ENCODE measurements around the gene NFIL3.

The NFIL3 gene

DNA sequence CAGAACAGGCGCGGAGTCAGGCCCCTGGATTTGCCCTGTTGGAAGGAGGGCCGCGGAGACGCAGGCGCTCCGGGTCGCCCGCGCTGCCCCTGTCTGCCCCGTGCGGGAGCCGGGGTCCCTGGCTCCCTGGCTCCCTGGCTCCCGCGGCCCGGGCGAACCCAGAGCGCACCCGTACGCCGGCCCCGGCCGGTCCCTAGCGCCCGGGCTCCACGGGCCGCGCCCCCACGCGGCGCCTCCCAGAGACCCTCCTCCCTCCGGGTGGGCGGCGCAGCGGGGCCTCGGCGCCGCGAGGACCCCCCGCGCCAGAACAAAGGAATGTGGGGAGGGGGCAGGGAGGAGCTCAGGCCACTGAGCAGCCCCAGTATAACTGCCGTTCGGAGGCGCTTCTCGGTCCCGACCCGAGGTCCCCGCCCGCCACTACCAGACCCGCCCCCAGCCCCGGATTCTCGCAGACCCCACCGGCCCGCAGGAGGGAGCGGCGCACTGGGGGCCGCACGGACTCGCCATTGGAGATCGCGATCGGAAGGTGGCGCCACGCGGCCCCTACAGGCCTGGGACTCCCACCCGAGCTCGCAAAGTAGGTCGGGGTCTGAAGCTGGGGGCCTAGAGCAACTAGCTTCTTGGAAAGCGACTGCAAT lies 2.4 kb downstream of the NFIL3 start:
- DNase-seq, result no peak

GRCh38 chr9:91420501-91421127 lies 3.0 kb downstream of the NFIL3 start:
- no peak for DNase-seq

GRCh38 chr9:91419222-91420191 lies 4.1 kb downstream of the NFIL3 start:
- DNase-seq, result no peak

DNA sequence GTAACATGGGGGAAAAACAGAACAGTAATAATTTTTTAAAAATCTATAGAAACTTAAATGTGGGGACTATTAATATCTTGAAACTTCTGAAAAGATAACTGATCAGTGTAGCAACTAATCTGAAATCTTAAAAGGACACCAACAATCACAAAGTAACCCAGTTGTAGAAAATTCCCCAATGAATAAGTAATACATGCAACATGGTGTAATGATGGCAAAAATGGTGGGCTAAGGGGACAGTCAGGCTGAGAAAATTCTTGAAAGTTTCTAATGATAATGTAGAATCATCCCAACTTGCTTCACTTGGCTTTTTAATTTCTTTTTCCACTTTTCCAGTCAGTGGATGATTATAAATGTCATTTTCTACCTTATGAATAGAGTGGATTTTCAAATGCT lies 5.4 kb downstream of the NFIL3 start:
- no peak for DNase-seq

DNA sequence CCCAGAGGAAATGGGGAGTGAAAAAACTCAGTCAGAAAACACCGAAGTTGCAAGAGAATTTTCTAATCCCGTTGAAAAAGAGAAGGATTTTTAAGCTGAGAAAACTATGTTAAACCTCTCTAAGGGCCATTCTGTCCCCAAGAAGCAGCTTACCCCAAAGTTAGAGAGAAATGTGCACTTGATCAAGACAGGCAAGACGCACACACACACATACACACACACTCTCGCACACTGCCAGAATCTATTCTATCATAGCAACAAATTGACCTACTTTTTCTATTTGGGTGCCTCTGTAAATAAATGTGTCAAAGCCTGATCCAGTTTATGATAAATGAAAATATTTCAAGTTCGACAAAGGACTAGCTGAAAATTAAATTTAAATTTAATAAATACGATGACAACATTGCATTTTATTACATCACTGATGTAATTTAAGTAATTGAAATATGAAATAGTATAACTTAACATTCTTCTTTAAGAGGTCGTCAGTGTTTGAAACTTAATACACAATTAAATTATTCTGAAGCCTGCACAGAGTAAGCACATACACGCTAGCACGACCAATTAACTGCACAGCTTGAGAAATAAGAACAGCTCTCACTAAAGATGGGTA lies 5.9 kb downstream of the NFIL3 start:
- no peak for DNase-seq

- no peak for DNase-seq
Measured at GRCh38 chr9:91416096-91416712, 7.4 kb downstream of the NFIL3 start.

GRCh38 chr9:91415290-91415689 lies 8.3 kb downstream of the NFIL3 start:
- DNase-seq, result no peak

- DNase-seq, result no peak
Measured at GRCh38 chr9:91412941-91413340, 10.7 kb downstream of the NFIL3 start.

GRCh38 chr9:91411096-91411771 lies 12.4 kb downstream of the NFIL3 start:
- no peak for DNase-seq

DNA sequence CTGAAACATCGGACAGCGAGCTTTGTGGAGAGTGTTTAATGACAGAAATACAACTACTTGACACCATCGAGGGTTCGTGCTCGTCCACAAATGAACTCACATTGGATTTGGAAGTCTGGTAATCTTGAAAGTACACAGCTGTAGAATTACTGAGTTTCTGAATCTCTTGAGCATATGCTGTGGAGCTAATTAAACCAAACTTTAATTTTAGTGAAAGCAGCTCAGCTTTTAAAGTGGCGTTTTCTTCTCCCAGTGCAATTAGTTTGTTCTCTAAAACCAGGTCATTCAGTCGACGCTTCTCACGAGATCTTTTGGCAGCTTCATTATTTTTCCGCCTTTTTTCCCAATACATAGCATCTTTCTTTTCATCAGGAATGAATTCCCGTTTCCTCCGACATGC lies 13.5 kb downstream of the NFIL3 start:
- no peak for DNase-seq

- no peak for DNase-seq
Measured at GRCh38 chr9:91408475-91408874, 15.2 kb downstream of the NFIL3 start.

- no peak for DNase-seq
Measured at GRCh38 chr9:91407580-91408318, 15.9 kb downstream of the NFIL3 start.

DNA sequence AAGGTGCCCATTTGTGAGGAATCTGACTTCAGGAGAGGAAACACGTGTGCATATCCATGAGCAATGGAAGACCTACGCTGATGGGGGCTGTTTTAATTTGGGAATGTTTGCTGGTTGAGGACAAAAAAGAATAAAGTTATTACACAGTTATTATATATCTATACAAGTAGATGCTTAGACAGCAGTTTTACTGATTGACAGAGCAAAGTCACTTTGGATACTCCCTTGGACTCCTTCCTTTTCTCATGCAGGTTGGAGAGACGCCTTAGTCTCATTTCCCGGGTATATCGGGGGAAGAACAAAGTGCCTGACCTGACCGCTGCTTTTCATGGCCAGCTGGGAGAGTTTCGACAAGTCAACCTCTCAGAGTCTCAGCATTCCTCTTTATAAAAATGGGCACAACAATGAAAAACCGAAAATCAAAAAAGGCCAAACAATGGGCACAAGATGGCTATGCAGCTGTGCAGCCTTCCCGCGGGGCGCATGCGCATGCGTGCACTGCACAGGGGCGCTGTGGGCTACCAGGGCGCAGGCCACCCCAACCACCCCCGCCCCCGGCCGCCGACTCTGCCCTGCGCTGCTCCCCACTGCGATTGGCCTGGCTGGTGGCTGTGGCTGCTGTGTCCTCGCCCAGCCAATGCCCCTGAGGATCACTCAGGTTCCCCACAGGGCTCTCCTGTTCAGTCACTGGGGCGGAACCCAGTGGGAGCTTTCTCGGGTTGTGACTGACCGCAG lies 18.1 kb downstream of the NFIL3 start:
- DNase-seq, result no peak

- DNase-seq, result no peak
Measured at GRCh38 chr9:91403665-91404543, 19.7 kb downstream of the NFIL3 start.

- no peak for DNase-seq
Measured at GRCh38 chr9:91398926-91399325, 24.7 kb downstream of the NFIL3 start.

DNA sequence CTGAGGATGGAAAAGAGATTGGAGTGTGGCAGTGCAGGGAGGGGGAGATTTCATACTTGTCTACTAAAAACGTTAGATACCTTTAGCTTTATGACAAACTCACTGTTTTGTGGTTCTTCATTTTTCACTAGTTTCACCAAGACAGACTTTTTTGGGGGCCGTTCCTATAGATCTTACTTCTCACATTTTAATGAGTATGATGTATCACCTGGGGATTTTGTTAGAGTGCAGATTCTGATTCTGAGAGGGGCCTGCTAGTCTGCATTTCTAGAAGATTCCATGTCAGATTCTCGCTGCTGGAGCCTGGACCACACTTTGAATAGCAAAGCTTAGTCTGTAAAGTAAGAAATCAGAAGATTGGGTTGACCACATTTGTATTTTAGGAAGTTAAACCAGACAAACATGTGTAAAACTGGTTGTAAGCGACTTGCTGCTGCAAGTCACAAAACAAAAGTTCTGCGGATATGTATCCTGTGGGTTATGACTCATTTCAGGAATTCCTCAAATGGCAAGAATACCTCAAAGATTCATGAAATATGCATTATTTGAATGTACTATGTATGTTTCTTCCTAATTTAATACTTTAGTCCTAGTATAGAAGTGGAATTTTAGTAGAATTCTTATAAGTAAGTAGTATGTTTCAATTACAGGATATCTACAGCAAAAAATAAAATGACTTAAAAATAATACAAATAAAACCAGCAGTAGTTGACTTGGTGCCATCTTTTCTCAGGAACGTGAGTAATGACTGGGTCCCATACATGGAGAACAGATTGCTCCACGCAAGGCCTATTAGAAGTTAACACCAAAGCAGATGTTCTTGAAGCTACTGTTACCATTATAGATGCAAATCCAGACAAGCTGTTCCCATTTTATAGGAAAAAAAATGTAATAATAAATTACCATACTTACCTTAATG lies 27.8 kb downstream of the NFIL3 start:
- DNase-seq, result no peak

DNA sequence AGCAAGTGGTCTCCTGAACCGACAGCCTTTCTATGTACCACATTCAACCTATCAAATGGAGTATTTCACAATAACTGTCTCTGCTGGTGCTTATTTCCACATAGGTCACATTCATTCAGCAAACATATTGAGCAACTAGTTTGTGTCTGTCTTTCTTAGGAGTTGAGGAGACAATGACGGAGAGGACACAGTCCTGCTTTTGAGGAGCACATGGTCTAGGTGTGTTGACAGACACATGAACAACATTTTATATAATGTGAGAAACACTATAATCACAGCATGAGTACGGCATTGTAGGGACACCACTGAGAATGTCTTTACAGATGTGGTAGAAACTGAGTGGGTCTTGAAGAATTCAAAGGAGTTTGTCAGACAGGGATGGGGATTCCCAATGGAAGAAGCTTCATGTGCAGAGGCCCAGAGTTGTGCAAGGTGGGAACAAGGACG lies 28.5 kb downstream of the NFIL3 start:
- no peak for DNase-seq

DNA sequence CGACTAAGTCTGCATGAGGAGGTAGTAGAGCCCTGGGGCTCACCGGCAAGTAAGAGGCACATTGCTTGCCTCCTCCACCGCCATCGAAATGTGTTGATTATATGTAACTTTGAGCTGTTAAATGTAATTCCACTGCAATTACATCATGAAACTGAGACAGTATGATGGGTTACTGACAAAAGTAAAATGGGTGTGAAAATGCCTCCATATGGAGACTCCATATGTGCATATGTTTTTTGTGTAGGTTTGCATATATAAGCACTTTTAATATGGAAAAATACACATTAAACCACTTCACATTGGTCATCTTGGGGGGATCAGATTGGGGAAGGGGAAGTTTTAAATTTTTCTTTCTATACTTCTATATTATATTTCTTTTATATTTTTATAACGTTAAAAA lies 29.8 kb downstream of the NFIL3 start:
- DNase-seq, result no peak

DNA sequence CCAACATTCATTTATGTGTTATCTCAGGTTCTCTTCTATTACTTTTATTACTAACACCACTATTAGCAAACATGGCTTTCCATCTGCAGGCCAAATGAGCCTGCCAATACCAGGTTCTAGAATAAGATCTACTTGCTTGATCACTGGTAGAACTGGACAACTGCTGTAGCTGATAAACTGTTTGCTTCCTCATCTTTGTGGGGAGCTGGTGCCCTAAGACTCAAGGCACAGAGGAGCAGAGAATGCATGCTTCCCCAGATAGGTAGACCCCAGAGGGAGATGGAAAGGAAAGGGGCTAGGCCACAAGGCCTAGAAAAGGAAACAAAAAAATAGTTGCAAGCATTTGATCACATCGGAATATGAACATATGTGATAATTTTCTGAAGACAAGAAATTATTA lies 31.2 kb downstream of the NFIL3 start:
- no peak for DNase-seq
